Right atrium auricular region (tissue), 2 donors: Measurements from ENCODE around the gene BRWD1. TPM values are rescaled to one million over a fixed set of nuclear protein-coding genes. Genes with fewer than 3 reads are reported as not detected.

Experiments used
- DNase-seq: peaks from one replicate; pipeline ENCODE4 v3.0.0-alpha.2; 2019; ENCODE audit warnings: low spot score
- H3K27ac ChIP-seq, 2 donors: fragments of 200-600 bp; sonication (generic); 1 replicate in 1 of 2; 2 replicates in 1 of 2; pipeline ENCODE4 v1.5.1; 2016 to 2019
- H3K27me3 ChIP-seq, 2 donors: fragments of 200-600 bp; sonication (generic); one replicate each; pipeline versions ENCODE4 v1.5.1 to v1.6.0; 2017 to 2019
- H3K36me3 ChIP-seq: fragments of 200-600 bp; sonication (generic); one replicate; pipeline ENCODE4 v1.5.1; 2016
- H3K4me1 ChIP-seq, 2 donors: fragments of 200-600 bp; sonication (generic); one replicate each; pipeline versions ENCODE4 v1.5.1 to v1.6.0; 2017 to 2019
- H3K4me3 ChIP-seq, 2 donors: fragments of 200-600 bp; sonication (generic); 1 replicate in 1 of 2; 2 replicates in 1 of 2; pipeline ENCODE4 v1.5.1; 2017 to 2019; ENCODE audit warnings: mild to moderate bottlenecking in 1 of 2, moderate library complexity in 1 of 2
- H3K9me3 ChIP-seq, 2 donors: fragments of 200-600 bp; sonication (generic); one replicate each; pipeline ENCODE4 v1.5.1; 2019
- CTCF ChIP-seq, 2 donors: fragments of 200-600 bp; sonication (generic); IDR thresholded peaks; one replicate each; pipeline ENCODE4 v1.5.1; 2019; ENCODE audit warnings: antibody characterized with exemption in 2 of 2
- total RNA-seq, 2 donors: library from RNA; depleted of rRNA; stranded (reverse); fragments of >200 nt; gene quantifications; one replicate each; pipeline ENCODE4 v1.1.0, GENCODE V29; 2016

The BRWD1 gene
- total RNA-seq, 2 donors from 2014 or later: 40.6 TPM

GRCh38 chr21:39208624-39209333, 104.7 kb downstream of the BRWD1 start:
- peaks cover 70% of the 10 kb centered on the region for H3K36me3 ChIP-seq
- H3K9me3 ChIP-seq: no peaks in the 10 kb centered on the region
- TF ChIP-seq CTCF (IDR thresholded peaks at IDR 0.05): no peak
- no peaks in the 10 kb centered on the region for H3K27me3 ChIP-seq
- no peak overlapping the region for H3K4me3 ChIP-seq
- no peaks in the 10 kb centered on the region for H3K4me1 ChIP-seq
- no peak for DNase-seq
- H3K27ac ChIP-seq: no peak overlapping the region

DNA sequence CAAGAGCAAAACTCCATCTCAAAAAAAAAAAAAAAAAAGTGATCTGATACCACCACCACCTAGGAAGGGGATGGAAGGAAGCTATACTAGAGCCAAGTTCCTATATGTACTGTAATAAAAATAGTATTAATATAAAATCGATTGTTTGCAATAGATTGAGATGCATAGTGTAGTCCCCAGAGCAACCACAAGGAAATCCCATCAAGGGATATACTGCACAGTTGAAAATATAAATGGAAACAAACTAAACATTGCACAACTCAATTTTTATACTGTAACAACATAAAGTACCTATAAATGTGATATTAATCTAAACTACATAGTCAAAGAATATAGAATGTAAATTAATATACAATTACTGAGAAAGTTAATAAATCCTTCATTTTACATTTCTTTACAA, 109.3 kb downstream of the BRWD1 start:
- DNase-seq: no peak
- no peak for TF ChIP-seq CTCF (IDR thresholded peaks at IDR 0.05)
- Histone ChIP-seq H3K27ac (no peak overlapping the region), H3K9me3 (no peaks in the 10 kb centered on the region), H3K36me3 (peaks cover 66% of the 10 kb centered on the region), H3K4me3 (no peak overlapping the region), H3K27me3 (no peaks in the 10 kb centered on the region), H3K4me1 (no peaks in the 10 kb centered on the region)

- H3K27me3 ChIP-seq: no peaks in the 10 kb centered on the region
- H3K4me1 ChIP-seq: no peaks in the 10 kb centered on the region
- no peak for TF ChIP-seq CTCF (IDR thresholded peaks at IDR 0.05)
- H3K4me3 ChIP-seq: no peak overlapping the region
- peaks cover 54% of the 10 kb centered on the region for H3K36me3 ChIP-seq
- H3K27ac ChIP-seq: no peak overlapping the region
- H3K9me3 ChIP-seq: no peaks in the 10 kb centered on the region
- DNase-seq: no peak
Measured at GRCh38 chr21:39198800-39199199, 114.6 kb downstream of the BRWD1 start.

DNA sequence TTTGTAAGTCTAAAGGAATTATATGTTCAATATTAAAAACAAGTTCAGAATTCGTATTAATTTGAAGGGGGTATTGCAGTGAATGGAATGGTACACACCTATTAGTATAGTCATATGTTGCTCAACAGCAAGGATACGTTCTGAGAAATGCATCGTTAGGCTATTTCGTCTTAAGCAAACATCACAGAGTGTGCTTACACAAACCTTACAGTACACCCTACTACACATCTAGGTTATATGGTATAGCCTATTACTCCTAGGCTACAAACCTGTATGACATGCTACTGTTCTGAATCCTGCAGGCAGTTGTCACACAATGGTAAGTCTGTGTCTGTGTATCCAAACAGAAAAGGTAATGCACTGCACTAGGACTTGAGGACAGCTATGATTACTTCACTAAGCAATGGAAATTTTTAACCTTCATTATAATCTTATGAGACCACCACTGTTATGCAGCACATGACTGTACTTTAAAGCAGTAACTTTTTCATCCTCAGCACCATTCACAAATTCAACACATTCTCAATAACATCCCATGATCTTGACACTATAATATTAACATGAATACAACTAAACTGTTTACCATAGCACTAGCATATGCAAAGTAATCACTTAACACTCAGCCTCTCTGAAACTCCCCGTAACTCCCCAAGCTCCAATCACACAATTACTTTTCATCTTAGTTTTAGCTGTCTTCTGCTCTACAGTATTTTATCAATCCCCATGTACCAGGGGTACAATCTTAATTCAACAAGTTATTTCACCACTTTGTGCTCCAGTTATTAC, 115.8 kb downstream of the BRWD1 start:
- no peaks in the 10 kb centered on the region for H3K4me1 ChIP-seq
- H3K4me3 ChIP-seq: no peak overlapping the region
- no peak overlapping the region for H3K27ac ChIP-seq
- no peak for DNase-seq
- H3K27me3 ChIP-seq: no peaks in the 10 kb centered on the region
- TF ChIP-seq CTCF (IDR thresholded peaks at IDR 0.05): no peak
- no peaks in the 10 kb centered on the region for H3K9me3 ChIP-seq
- H3K36me3 ChIP-seq: peaks cover 54% of the 10 kb centered on the region

- no peak for TF ChIP-seq CTCF (IDR thresholded peaks at IDR 0.05)
- Histone ChIP-seq H3K4me1 (no peaks in the 10 kb centered on the region), H3K36me3 (peaks cover 47% of the 10 kb centered on the region), H3K27me3 (no peaks in the 10 kb centered on the region), H3K9me3 (no peaks in the 10 kb centered on the region), H3K4me3 (no peak overlapping the region), H3K27ac (no peak overlapping the region)
- no peak for DNase-seq
Measured at GRCh38 chr21:39196838-39197237, 116.6 kb downstream of the BRWD1 start.
